Osteocyte (in vitro differentiated cells): ENCODE results near the gene KLHL42. TPM values are rescaled to one million over a fixed set of nuclear protein-coding genes. Genes with fewer than 3 reads are reported as not detected.
"Not testable (repeated sequence)": the region's sequence is repeated elsewhere in the genome, so short reads cannot be mapped to it uniquely, and the experiment has no call there.

Experiments used
- DNase-seq: peaks from one replicate; pipeline ENCODE4 v3.0.0; 2021; ENCODE audit warnings: mixed read lengths; ENCODE audit not compliant: unreplicated experiment; ENCODE audit errors: extremely low spot score
- H3K27ac Mint-ChIP-seq: one replicate; pipeline ENCODE4 v1.8.0; 2021; ENCODE audit warnings: mild to moderate bottlenecking, mixed read lengths; ENCODE audit not compliant: unreplicated experiment
- H3K27me3 Mint-ChIP-seq: one replicate; pipeline ENCODE4 v1.8.0; 2021; ENCODE audit warnings: mixed read lengths; ENCODE audit not compliant: unreplicated experiment
- H3K36me3 Mint-ChIP-seq: one replicate; pipeline ENCODE4 v1.8.0; 2021; ENCODE audit warnings: mixed read lengths; ENCODE audit not compliant: unreplicated experiment
- H3K4me1 Mint-ChIP-seq: one replicate; pipeline ENCODE4 v1.8.0; 2021; ENCODE audit warnings: mixed read lengths; ENCODE audit not compliant: unreplicated experiment
- H3K4me3 Mint-ChIP-seq: one replicate; pipeline ENCODE4 v1.8.0; 2021; ENCODE audit warnings: mild to moderate bottlenecking, moderate library complexity, mixed read lengths; ENCODE audit not compliant: unreplicated experiment
- H3K9me3 Mint-ChIP-seq: one replicate; pipeline ENCODE4 v1.8.0; 2021; ENCODE audit warnings: mixed read lengths; ENCODE audit not compliant: unreplicated experiment
- CTCF ChIP-seq: fragments of 200-600 bp; sonication (generic); IDR thresholded peaks from 2 replicates; pipeline ENCODE4 v1.5.0; 2021; ENCODE audit warnings: antibody characterized with exemption, mild to moderate bottlenecking, moderate library complexity
- total RNA-seq: library from RNA; stranded (reverse); gene quantifications from 2 replicates; pipeline ENCODE4 v1.2.1, GENCODE V29; 2021

The KLHL42 gene
- total RNA-seq, 1 donor from 2014 or later: 29.2 TPM

GRCh38 chr12:27844366-27845090 lies 64.5 kb downstream of the KLHL42 start:
- peaks cover 11% of the 10 kb centered on the region for H3K9me3 Mint-ChIP-seq
- H3K36me3 Mint-ChIP-seq: peaks cover 7% of the 10 kb centered on the region
- TF ChIP-seq CTCF: no peak
- H3K27ac Mint-ChIP-seq: no peak overlapping the region
- peaks cover 3% of the 10 kb centered on the region for H3K4me1 Mint-ChIP-seq
- H3K4me3 Mint-ChIP-seq: no peak overlapping the region
- H3K27me3 Mint-ChIP-seq: peaks cover 31% of the 10 kb centered on the region
- no peak for DNase-seq

GRCh38 chr12:27845187-27845586 lies 65.2 kb downstream of the KLHL42 start:
- H3K4me1 Mint-ChIP-seq: peaks cover 3% of the 10 kb centered on the region
- TF ChIP-seq CTCF: no peak
- H3K9me3 Mint-ChIP-seq: peaks cover 16% of the 10 kb centered on the region
- no peak for DNase-seq
- H3K36me3 Mint-ChIP-seq: peaks cover 7% of the 10 kb centered on the region
- no peak overlapping the region for H3K4me3 Mint-ChIP-seq
- peaks cover 36% of the 10 kb centered on the region for H3K27me3 Mint-ChIP-seq
- no peak overlapping the region for H3K27ac Mint-ChIP-seq

- DNase-seq, H3K4me3 Mint-ChIP-seq, H3K4me1 Mint-ChIP-seq: not testable (repeated sequence)
These were observed 65.7 kb downstream of the KLHL42 start for GRCh38 chr12:27845706-27846105.

GRCh38 chr12:27847293-27847692 lies 67.3 kb downstream of the KLHL42 start:
- H3K4me1 Mint-ChIP-seq, H3K36me3 Mint-ChIP-seq, H3K27ac Mint-ChIP-seq, H3K4me3 Mint-ChIP-seq, DNase-seq: not testable (repeated sequence)
- H3K9me3 Mint-ChIP-seq: peaks cover 16% of the 10 kb centered on the region
- H3K27me3 Mint-ChIP-seq: peaks cover 44% of the 10 kb centered on the region

More at GRCh38 chr12:27845706-27846105, 65.7 kb downstream of the KLHL42 start:
- not testable (repeated sequence) for H3K27ac Mint-ChIP-seq, H3K36me3 Mint-ChIP-seq
- H3K27me3 Mint-ChIP-seq: peaks cover 40% of the 10 kb centered on the region
- peaks cover 16% of the 10 kb centered on the region for H3K9me3 Mint-ChIP-seq

GRCh38 chr12:27851311-27851710 lies 71.3 kb downstream of the KLHL42 start:
- peaks cover 39% of the 10 kb centered on the region for H3K27me3 Mint-ChIP-seq
- peaks cover 15% of the 10 kb centered on the region for H3K9me3 Mint-ChIP-seq
- no peak overlapping the region for H3K27ac Mint-ChIP-seq
- no peak overlapping the region for H3K4me3 Mint-ChIP-seq
- no peak for TF ChIP-seq CTCF
- DNase-seq: no peak
- no peaks in the 10 kb centered on the region for H3K4me1 Mint-ChIP-seq
- peaks cover 10% of the 10 kb centered on the region for H3K36me3 Mint-ChIP-seq

GRCh38 chr12:27852117-27852516 lies 72.1 kb downstream of the KLHL42 start:
- TF ChIP-seq CTCF: no peak
- Mint-ChIP-seq H3K36me3 (peaks cover 9% of the 10 kb centered on the region), H3K27ac (no peak overlapping the region), H3K9me3 (peaks cover 15% of the 10 kb centered on the region), H3K27me3 (peaks cover 37% of the 10 kb centered on the region), H3K4me1 (no peaks in the 10 kb centered on the region), H3K4me3 (no peak overlapping the region)
- no peak for DNase-seq

Other genes starting within 250 kb of the KLHL42 start
- gene REP15, start 83.8 kb upstream of the KLHL42 start, total RNA-seq: 1.4 and 1.6 TPM in 2 replicates
- 30.6 and 31.0 TPM in 2 replicates for gene MRPS35, start 69.4 kb upstream of the KLHL42 start, total RNA-seq
- gene MANSC4, start within 50 bp of the KLHL42 start, total RNA-seq: not detected in 2 replicates
- gene PTHLH, start 192.5 kb downstream of the KLHL42 start, total RNA-seq: 0.44 and 0.46 TPM in 2 replicates